Measurements from ENCODE around the gene RBBP9.
"Not testable (repeated sequence)": the region's sequence is repeated elsewhere in the genome, so short reads cannot be mapped to it uniquely, and the experiment has no call there.

Gene RBBP9

GRCh38 chr20:18507218-18508191 is 10.5 kb upstream of the RBBP9 start, which contains the start of gene SEC23B:
SEC23B (plus strand) TSS chr20:18507940; CDS start chr20:18510836, 2,896 bp downstream.
- peaks cover 15% of the 10 kb centered on the region for H3K79me1 ChIP-seq (replicated peaks; ENCODE audit: low read length, poor library complexity, severe bottlenecking)
- peak within 1 kb of the TSS; percentile 89 to 91 for H3K4me3 ChIP-seq (ENCODE audit: insufficient read depth in 1 of 2, low read depth in 1 of 2, low read length in 2 of 2)
- H2AFZ ChIP-seq (ENCODE audit: low read depth, low read length), result peak within 1 kb of the TSS; percentile 93
- peak within 1 kb of the TSS; percentile 94 for H3K27ac ChIP-seq (ENCODE audit: low read length, poor library complexity, severe bottlenecking)
- no peak within 1 kb of the TSS for H2BK15ac ChIP-seq (ENCODE audit: low read depth, poor library complexity, severe bottlenecking)
- peak within 1 kb of the TSS; percentile 54 for H2BK5ac ChIP-seq (ENCODE audit: low read depth, low read length, poor library complexity, severe bottlenecking)
- H4K91ac ChIP-seq (ENCODE audit: low read length), result no peak within 1 kb of the TSS
- H3K4me1 ChIP-seq (ENCODE audit: control insufficient read depth, insufficient read depth, low read depth, low read length), result peaks cover 6% of the 10 kb centered on the region
- peak within 1 kb of the TSS; percentile 74 for H3K4me2 ChIP-seq (ENCODE audit: low read length, poor library complexity, severe bottlenecking)
- peak within 1 kb of the TSS in 1 of 2 experiments; percentile 90 for H3K23ac ChIP-seq (ENCODE audit: low read length in 2 of 2)
- H4K8ac ChIP-seq (ENCODE audit: low read length), result peak within 1 kb of the TSS; percentile 93
- H3K9ac ChIP-seq (ENCODE audit: low read length), result peak within 1 kb of the TSS; percentile 95
- no peaks in the 10 kb centered on the region for H3K27me3 ChIP-seq (ENCODE audit: control insufficient read depth in 1 of 2, insufficient read depth in 1 of 2, low read length in 2 of 2)
- peak within 1 kb of the TSS in 1 of 2 experiments; percentile 71 for H3K14ac ChIP-seq (ENCODE audit: low read length in 2 of 2)
- H3K4ac ChIP-seq (ENCODE audit: low read depth in 1 of 2, low read length in 2 of 2), result peak within 1 kb of the TSS in 1 of 2 experiments; percentile 87
- peak within 1 kb of the TSS in 1 of 2 experiments; percentile 37 for H2BK12ac ChIP-seq (ENCODE audit: low read length in 2 of 2)
- no peak within 1 kb of the TSS for H2AK5ac ChIP-seq (ENCODE audit: low read length, severe bottlenecking)
- peaks cover 5 to 28% of the 10 kb centered on the region in 2 experiments for H3K36me3 ChIP-seq (ENCODE audit: control insufficient read depth in 1 of 2, insufficient read depth in 2 of 2, low read depth in 1 of 2, low read length in 2 of 2)
- under 1% methylated on average over 65 of the region's 69 CpGs for WGBS
- peak within 1 kb of the TSS; percentile 68 to 84 for H3K18ac ChIP-seq (ENCODE audit: low read depth in 1 of 2, low read length in 2 of 2)
- no peaks in the 10 kb centered on the region for H3K9me3 ChIP-seq (ENCODE audit: control insufficient read depth, low read length)
- no peak within 1 kb of the TSS for H2BK120ac ChIP-seq (ENCODE audit: low read depth, low read length)
- peak; percentile 98 for DNase-seq

DNA sequence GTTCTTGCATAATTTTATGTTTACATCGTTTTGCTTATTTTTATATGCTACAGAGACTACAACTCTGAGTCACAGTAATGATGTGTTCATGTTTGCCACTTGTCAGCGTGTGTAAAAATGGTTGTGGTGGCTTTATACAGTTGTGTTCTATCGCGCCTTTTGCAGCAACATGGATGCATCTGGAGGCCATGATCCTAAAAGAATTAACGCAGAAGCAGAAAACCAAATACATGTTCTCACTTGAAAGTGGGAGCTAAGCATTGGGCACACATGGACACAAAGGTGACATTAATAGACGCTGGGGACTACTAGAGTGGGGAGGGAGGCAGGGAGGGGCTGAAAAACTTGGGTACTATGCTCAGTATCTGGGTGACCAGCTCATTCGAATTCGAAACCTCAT is 9.7 kb upstream of the RBBP9 start:
- Histone ChIP-seq H3K4ac (ENCODE audit: low read depth in 1 of 2, low read length in 2 of 2) (no peak overlapping the region), H2BK120ac (ENCODE audit: low read depth, low read length) (no peak overlapping the region), H3K4me3 (ENCODE audit: insufficient read depth in 1 of 2, low read depth in 1 of 2, low read length in 2 of 2) (peak overlapping the region in 1 of 2 experiments; percentile 91), H4K8ac (ENCODE audit: low read length) (peak overlapping the region; percentile 10), H3K9ac (ENCODE audit: low read length) (peak overlapping the region; percentile 95), H3K18ac (ENCODE audit: low read depth in 1 of 2, low read length in 2 of 2) (no peak overlapping the region), H2AFZ (ENCODE audit: low read depth, low read length) (no peak overlapping the region), H3K4me1 (ENCODE audit: control insufficient read depth, insufficient read depth, low read depth, low read length) (peaks cover 6% of the 10 kb centered on the region), H3K27ac (ENCODE audit: low read length, poor library complexity, severe bottlenecking) (no peak overlapping the region), H3K23ac (ENCODE audit: low read length in 2 of 2) (no peak overlapping the region), H2BK15ac (ENCODE audit: low read depth, poor library complexity, severe bottlenecking) (no peak overlapping the region), H3K36me3 (ENCODE audit: control insufficient read depth in 1 of 2, insufficient read depth in 2 of 2, low read depth in 1 of 2, low read length in 2 of 2) (peaks cover 5 to 20% of the 10 kb centered on the region in 2 experiments), H2BK12ac (ENCODE audit: low read length in 2 of 2) (no peak overlapping the region), H3K79me1 (replicated peaks; ENCODE audit: low read length, poor library complexity, severe bottlenecking) (peaks cover 15% of the 10 kb centered on the region), H3K9me3 (ENCODE audit: control insufficient read depth, low read length) (no peaks in the 10 kb centered on the region), H2AK5ac (ENCODE audit: low read length, severe bottlenecking) (no peak overlapping the region), H3K27me3 (ENCODE audit: control insufficient read depth in 1 of 2, insufficient read depth in 1 of 2, low read length in 2 of 2) (no peaks in the 10 kb centered on the region), H4K91ac (ENCODE audit: low read length) (no peak overlapping the region), H3K4me2 (ENCODE audit: low read length, poor library complexity, severe bottlenecking) (peak overlapping the region; percentile 70), H2BK5ac (ENCODE audit: low read depth, low read length, poor library complexity, severe bottlenecking) (no peak overlapping the region), H3K14ac (ENCODE audit: low read length in 2 of 2) (no peak overlapping the region)
- DNase-seq, result peak; percentile 11
- WGBS, result 90% methylated on average over 5 of the region's 8 CpGs

GRCh38 chr20:18504479-18505060 is 7.5 kb upstream of the RBBP9 start:
- no peak overlapping the region for H3K9ac ChIP-seq (ENCODE audit: low read length)
- 89% methylated on average over 30 of the region's 31 CpGs for WGBS
- no peak overlapping the region for H3K4me3 ChIP-seq (ENCODE audit: insufficient read depth in 1 of 2, low read depth in 1 of 2, low read length in 2 of 2)
- no peak overlapping the region for H3K18ac ChIP-seq (ENCODE audit: low read depth in 1 of 2, low read length in 2 of 2)
- H3K36me3 ChIP-seq (ENCODE audit: control insufficient read depth in 1 of 2, insufficient read depth in 2 of 2, low read depth in 1 of 2, low read length in 2 of 2), result no peaks in the 10 kb centered on the region
- H2AK5ac ChIP-seq (ENCODE audit: low read length, severe bottlenecking), result no peak overlapping the region
- H3K27me3 ChIP-seq (ENCODE audit: control insufficient read depth in 1 of 2, insufficient read depth in 1 of 2, low read length in 2 of 2), result no peaks in the 10 kb centered on the region
- H3K79me1 ChIP-seq (replicated peaks; ENCODE audit: low read length, poor library complexity, severe bottlenecking), result peaks cover 4% of the 10 kb centered on the region
- H3K4ac ChIP-seq (ENCODE audit: low read depth in 1 of 2, low read length in 2 of 2), result no peak overlapping the region
- H3K9me3 ChIP-seq (ENCODE audit: control insufficient read depth, low read length), result no peaks in the 10 kb centered on the region
- peak overlapping the region; percentile 6 for H2BK15ac ChIP-seq (ENCODE audit: low read depth, poor library complexity, severe bottlenecking)
- H2BK120ac ChIP-seq (ENCODE audit: low read depth, low read length), result no peak overlapping the region
- H2BK12ac ChIP-seq (ENCODE audit: low read length in 2 of 2), result no peak overlapping the region
- H3K4me1 ChIP-seq (ENCODE audit: control insufficient read depth, insufficient read depth, low read depth, low read length), result peaks cover 6% of the 10 kb centered on the region
- no peak overlapping the region for H2BK5ac ChIP-seq (ENCODE audit: low read depth, low read length, poor library complexity, severe bottlenecking)
- no peak overlapping the region for H4K91ac ChIP-seq (ENCODE audit: low read length)
- no peak overlapping the region for H3K14ac ChIP-seq (ENCODE audit: low read length in 2 of 2)
- H4K8ac ChIP-seq (ENCODE audit: low read length), result no peak overlapping the region
- no peak for DNase-seq
- no peak overlapping the region for H3K4me2 ChIP-seq (ENCODE audit: low read length, poor library complexity, severe bottlenecking)
- no peak overlapping the region for H3K27ac ChIP-seq (ENCODE audit: low read length, poor library complexity, severe bottlenecking)
- no peak overlapping the region for H2AFZ ChIP-seq (ENCODE audit: low read depth, low read length)
- H3K23ac ChIP-seq (ENCODE audit: low read length in 2 of 2), result no peak overlapping the region

GRCh38 chr20:18501672-18502071 is 4.6 kb upstream of the RBBP9 start:
- not testable (repeated sequence) for H2AK5ac ChIP-seq (ENCODE audit: low read length, severe bottlenecking); DNase-seq; H3K23ac ChIP-seq (ENCODE audit: low read length in 2 of 2); H3K27ac ChIP-seq (ENCODE audit: low read length, poor library complexity, severe bottlenecking); H3K18ac ChIP-seq (ENCODE audit: low read depth in 1 of 2, low read length in 2 of 2); H3K9ac ChIP-seq (ENCODE audit: low read length); H4K91ac ChIP-seq (ENCODE audit: low read length); H2BK12ac ChIP-seq (ENCODE audit: low read length in 2 of 2); H3K27me3 ChIP-seq (ENCODE audit: control insufficient read depth in 1 of 2, insufficient read depth in 1 of 2, low read length in 2 of 2); H2AFZ ChIP-seq (ENCODE audit: low read depth, low read length); H3K4me2 ChIP-seq (ENCODE audit: low read length, poor library complexity, severe bottlenecking); H3K14ac ChIP-seq (ENCODE audit: low read length in 2 of 2); H2BK5ac ChIP-seq (ENCODE audit: low read depth, low read length, poor library complexity, severe bottlenecking); H3K9me3 ChIP-seq (ENCODE audit: control insufficient read depth, low read length); H3K4me1 ChIP-seq (ENCODE audit: control insufficient read depth, insufficient read depth, low read depth, low read length); H2BK15ac ChIP-seq (ENCODE audit: low read depth, poor library complexity, severe bottlenecking); H3K36me3 ChIP-seq (ENCODE audit: control insufficient read depth in 1 of 2, insufficient read depth in 2 of 2, low read depth in 1 of 2, low read length in 2 of 2); H3K4me3 ChIP-seq (ENCODE audit: insufficient read depth in 1 of 2, low read depth in 1 of 2, low read length in 2 of 2); H3K79me1 ChIP-seq (replicated peaks; ENCODE audit: low read length, poor library complexity, severe bottlenecking); H4K8ac ChIP-seq (ENCODE audit: low read length); H3K4ac ChIP-seq (ENCODE audit: low read depth in 1 of 2, low read length in 2 of 2); H2BK120ac ChIP-seq (ENCODE audit: low read depth, low read length)
- WGBS, result no CpG with 5 or more reads among the region's 1 CpG
